Trophoblast cell (in vitro differentiated cells and primary cell): Measurements from ENCODE around the gene UBA6.
A peak's percentile ranks its signal among the peaks of the same experiment; 100 is the strongest.

Source experiments
- DNase-seq, 2 donors: peaks; one replicate each; pipeline ENCODE4 v3.0.0-alpha.2; 2016
- H2AFZ ChIP-seq: 2 replicates; pipeline ENCODE4 v1.6.1; 2013; ENCODE audit warnings: low read length, moderate library complexity, mild to moderate bottlenecking; ENCODE audit not compliant: insufficient read depth, poor library complexity
- H2AK5ac ChIP-seq: 2 replicates; pipeline ENCODE4 v1.6.1; 2013; ENCODE audit warnings: mild to moderate bottlenecking, low read length
- H2BK120ac ChIP-seq: 2 replicates; pipeline ENCODE4 v1.6.1; 2013; ENCODE audit warnings: low read length, mild to moderate bottlenecking, moderate library complexity; ENCODE audit not compliant: insufficient read depth, poor library complexity
- H2BK12ac ChIP-seq: 2 replicates; pipeline ENCODE4 v1.6.1; 2013; ENCODE audit warnings: mild to moderate bottlenecking, low read length, moderate library complexity
- H2BK5ac ChIP-seq: 2 replicates; pipeline ENCODE4 v1.6.1; 2013; ENCODE audit warnings: low read length, low read depth, moderate library complexity, mild to moderate bottlenecking; ENCODE audit not compliant: poor library complexity
- H3K14ac ChIP-seq: 2 replicates; pipeline ENCODE4 v1.6.1; 2013; ENCODE audit warnings: mild to moderate bottlenecking, low read length
- H3K18ac ChIP-seq: 2 replicates; pipeline ENCODE4 v1.6.1; 2013; ENCODE audit warnings: mild to moderate bottlenecking, low read length
- H3K23ac ChIP-seq: 2 replicates; pipeline ENCODE4 v1.6.1; 2013; ENCODE audit warnings: low read length
- H3K27ac ChIP-seq: 2 replicates; pipeline ENCODE4 v1.5.1; 2013; ENCODE audit warnings: low read depth, mild to moderate bottlenecking, inconsistent platforms, low read length, moderate library complexity
- H3K27me3 ChIP-seq: 2 replicates; pipeline ENCODE4 v1.6.1; 2013; ENCODE audit warnings: inconsistent platforms, mild to moderate bottlenecking, low read length, moderate library complexity; ENCODE audit not compliant: insufficient read depth
- H3K36me3 ChIP-seq, 2 experiments: 1 replicate in 1 of 2; 2 replicates in 1 of 2; pipeline ENCODE4 v1.6.1; 2013; ENCODE audit warnings: low read length in 2 of 2, mild to moderate bottlenecking in 2 of 2, moderate library complexity in 1 of 2; ENCODE audit not compliant: insufficient read depth in 2 of 2, control insufficient read depth in 1 of 2
- H3K4ac ChIP-seq: 2 replicates; pipeline ENCODE4 v1.6.1; 2013; ENCODE audit warnings: low read depth, mild to moderate bottlenecking, low read length, moderate library complexity
- H3K4me1 ChIP-seq, 2 experiments: 1 replicate in 1 of 2; 2 replicates in 1 of 2; pipeline ENCODE4 v1.6.1; 2013; ENCODE audit warnings: low read length in 2 of 2, mild to moderate bottlenecking in 2 of 2, moderate library complexity in 1 of 2; ENCODE audit not compliant: insufficient read depth in 2 of 2, control insufficient read depth in 1 of 2
- H3K4me2 ChIP-seq: 2 replicates; pipeline ENCODE4 v1.6.1; 2013; ENCODE audit warnings: inconsistent platforms, mild to moderate bottlenecking, low read length, moderate library complexity
- H3K4me3 ChIP-seq: 2 replicates; pipeline ENCODE4 v1.5.1; 2013; ENCODE audit warnings: mild to moderate bottlenecking, low read depth, low read length, inconsistent platforms
- H3K79me1 ChIP-seq: one replicate; pipeline ENCODE4 v1.6.1; 2013; ENCODE audit warnings: low read length
- H3K79me2 ChIP-seq: 2 replicates; pipeline ENCODE4 v1.6.1; 2013; ENCODE audit warnings: low read length, mild to moderate bottlenecking; ENCODE audit not compliant: control insufficient read depth, insufficient read depth, poor library complexity
- H3K9ac ChIP-seq: 2 replicates; pipeline ENCODE4 v1.6.1; 2013; ENCODE audit warnings: mild to moderate bottlenecking, low read length
- H3K9me3 ChIP-seq: 2 replicates; pipeline ENCODE4 v1.6.1; 2013; ENCODE audit warnings: low read depth, mild to moderate bottlenecking, control low read depth, inconsistent platforms, low read length; ENCODE audit not compliant: insufficient read depth
- H4K12ac ChIP-seq: 2 replicates; pipeline ENCODE4 v1.6.1; 2013; ENCODE audit warnings: low read depth, mild to moderate bottlenecking, low read length, moderate library complexity
- H4K8ac ChIP-seq: 2 replicates; pipeline ENCODE4 v1.6.1; 2013; ENCODE audit warnings: low read depth, mild to moderate bottlenecking, low read length, moderate library complexity
- H4K91ac ChIP-seq: one replicate; pipeline ENCODE4 v1.6.1; 2013; ENCODE audit warnings: low read depth, mild to moderate bottlenecking, low read length, moderate library complexity
- WGBS: extraction: QIAGEN DNeasy Blood & Tissue Kit; methylation state at CpG from one replicate; pipeline ENCODE4 v1.1.7; 2013; ENCODE audit warnings: missing lambda C conversion rate; ENCODE audit not compliant: insufficient read length, insufficient coverage; ENCODE audit errors: extremely low coverage; 5-methylcytosine and 5-hydroxymethylcytosine counted together

The UBA6 gene

GRCh38 chr4:67700116-67700737, 728 bp downstream of the UBA6 start:
- H3K79me1 ChIP-seq = peaks cover 5% of the 10 kb centered on the region
- H3K9ac ChIP-seq = peak overlapping the region; percentile 93
- H3K18ac ChIP-seq = peak overlapping the region; percentile 98
- no CpG with 5 or more reads among the region's 11 CpGs for WGBS
- H3K36me3 ChIP-seq = peaks cover 0 to 3% of the 10 kb centered on the region in 2 experiments
- peak overlapping the region; percentile 98 for H2BK5ac ChIP-seq
- peak overlapping the region; percentile 89 for H2BK12ac ChIP-seq
- H3K27ac ChIP-seq = peak overlapping the region; percentile 90
- H2AFZ ChIP-seq = peak overlapping the region; percentile 100
- peak overlapping the region; percentile 99 for H3K14ac ChIP-seq
- no peak overlapping the region for H3K23ac ChIP-seq
- H3K4me3 ChIP-seq = peak overlapping the region; percentile 90
- DNase-seq = peak; percentile 9 to 48
- H2BK120ac ChIP-seq = peak overlapping the region; percentile 96
- no peaks in the 10 kb centered on the region for H3K9me3 ChIP-seq
- H3K4ac ChIP-seq = peak overlapping the region; percentile 97
- peak overlapping the region; percentile 54 for H2AK5ac ChIP-seq
- peaks cover 2 to 3% of the 10 kb centered on the region in 2 experiments for H3K4me1 ChIP-seq
- H3K27me3 ChIP-seq = no peaks in the 10 kb centered on the region
- H4K12ac ChIP-seq = peak overlapping the region; percentile 98
- peaks cover 7% of the 10 kb centered on the region for H3K79me2 ChIP-seq
- H4K91ac ChIP-seq = peak overlapping the region; percentile 95
- H3K4me2 ChIP-seq = peak overlapping the region; percentile 61
- H4K8ac ChIP-seq = peak overlapping the region; percentile 98

GRCh38 chr4:67699603-67700002, 1.4 kb downstream of the UBA6 start:
- no peak overlapping the region for H3K27ac ChIP-seq
- H3K9me3 ChIP-seq = no peaks in the 10 kb centered on the region
- H3K4me1 ChIP-seq = peaks cover 2 to 3% of the 10 kb centered on the region in 2 experiments
- no peak overlapping the region for H3K9ac ChIP-seq
- no peak overlapping the region for H3K4me3 ChIP-seq
- no peak overlapping the region for H2AFZ ChIP-seq
- H2BK120ac ChIP-seq = no peak overlapping the region
- no peak overlapping the region for H2BK5ac ChIP-seq
- peak overlapping the region; percentile 81 for H3K4ac ChIP-seq
- H2BK12ac ChIP-seq = no peak overlapping the region
- no peak for DNase-seq
- H2AK5ac ChIP-seq = no peak overlapping the region
- H3K79me2 ChIP-seq = peaks cover 7% of the 10 kb centered on the region
- H4K91ac ChIP-seq = no peak overlapping the region
- no peak overlapping the region for H3K23ac ChIP-seq
- peak overlapping the region; percentile 61 for H3K4me2 ChIP-seq
- H3K79me1 ChIP-seq = peaks cover 5% of the 10 kb centered on the region
- H3K27me3 ChIP-seq = no peaks in the 10 kb centered on the region
- no peak overlapping the region for H4K8ac ChIP-seq
- H4K12ac ChIP-seq = no peak overlapping the region
- H3K18ac ChIP-seq = no peak overlapping the region
- no peak overlapping the region for H3K14ac ChIP-seq
- peaks cover 0 to 3% of the 10 kb centered on the region in 2 experiments for H3K36me3 ChIP-seq
- no CpG with 5 or more reads among the region's 18 CpGs for WGBS

DNA sequence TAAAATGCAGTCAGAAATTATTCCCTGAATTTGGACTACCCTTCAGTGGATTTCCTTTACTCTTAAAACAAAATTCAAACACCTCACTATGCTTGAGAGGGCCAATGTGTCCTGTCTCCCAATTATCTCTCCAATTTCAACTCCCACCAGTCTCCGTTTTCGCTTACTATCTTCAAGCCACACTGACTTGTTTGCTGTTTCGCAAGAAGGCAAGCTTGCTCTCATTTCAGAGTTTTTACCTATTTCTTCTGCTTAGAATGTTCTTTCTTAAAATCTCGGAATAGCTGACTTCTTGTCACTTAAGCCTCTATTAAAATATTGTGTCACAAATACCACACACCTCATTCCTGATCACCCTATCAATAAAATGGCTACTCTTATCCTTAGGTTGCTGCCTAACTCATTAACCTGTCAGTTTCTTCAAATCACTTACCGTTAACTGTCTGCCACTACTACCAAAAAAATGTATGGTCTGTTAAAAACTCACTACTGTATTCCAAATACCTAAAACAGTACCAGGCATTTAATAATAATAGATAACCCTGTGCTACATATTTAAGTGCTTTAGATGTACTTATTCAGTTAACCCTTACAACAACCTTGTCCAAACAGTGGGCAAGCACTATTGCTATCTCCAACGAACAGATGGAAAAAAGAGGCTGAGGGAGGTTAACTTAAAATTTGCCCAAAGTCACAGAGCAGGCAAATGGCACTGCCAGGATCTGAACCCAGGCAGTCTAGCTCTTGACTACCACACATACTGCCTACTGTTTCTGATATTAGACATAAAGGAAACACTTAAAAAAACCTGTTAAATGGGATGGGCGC, 2.9 kb downstream of the UBA6 start:
- no peak overlapping the region for H2BK5ac ChIP-seq
- no CpG with 5 or more reads among the region's 7 CpGs for WGBS
- peaks cover 2 to 3% of the 10 kb centered on the region in 2 experiments for H3K4me1 ChIP-seq
- H4K12ac ChIP-seq = no peak overlapping the region
- no peak overlapping the region for H2BK120ac ChIP-seq
- no peak overlapping the region for H3K23ac ChIP-seq
- H2AFZ ChIP-seq = no peak overlapping the region
- peaks cover 7% of the 10 kb centered on the region for H3K79me2 ChIP-seq
- peaks cover 0 to 3% of the 10 kb centered on the region in 2 experiments for H3K36me3 ChIP-seq
- H4K91ac ChIP-seq = no peak overlapping the region
- peaks cover 5% of the 10 kb centered on the region for H3K79me1 ChIP-seq
- H2BK12ac ChIP-seq = no peak overlapping the region
- no peak overlapping the region for H4K8ac ChIP-seq
- H3K9ac ChIP-seq = no peak overlapping the region
- H3K9me3 ChIP-seq = no peaks in the 10 kb centered on the region
- no peak overlapping the region for H3K14ac ChIP-seq
- H3K18ac ChIP-seq = peak overlapping the region; percentile 37
- no peak overlapping the region for H3K27ac ChIP-seq
- DNase-seq = no peak
- no peak overlapping the region for H3K4me2 ChIP-seq
- no peaks in the 10 kb centered on the region for H3K27me3 ChIP-seq
- no peak overlapping the region for H2AK5ac ChIP-seq
- no peak overlapping the region for H3K4me3 ChIP-seq
- H3K4ac ChIP-seq = peak overlapping the region; percentile 93

DNA sequence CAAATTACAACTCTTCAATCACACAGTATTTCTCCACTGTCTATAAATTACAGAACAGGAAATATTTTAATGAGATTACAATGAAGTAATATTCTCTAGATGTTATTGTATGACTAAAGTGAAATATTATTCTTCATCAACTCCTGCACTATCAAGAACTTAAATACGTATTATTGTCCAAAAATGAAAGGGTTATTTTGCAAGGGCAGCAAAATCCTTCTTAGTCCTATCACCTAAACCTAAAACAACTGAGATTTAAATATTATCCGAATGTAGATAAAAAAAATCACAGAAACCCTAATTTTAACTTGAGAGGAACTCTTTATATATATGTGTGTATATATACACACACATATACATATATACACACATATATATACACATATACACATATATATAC, 4.9 kb downstream of the UBA6 start:
- peaks cover 7% of the 10 kb centered on the region for H3K79me2 ChIP-seq
- H3K27ac ChIP-seq = no peak overlapping the region
- no CpG with 5 or more reads among the region's 2 CpGs for WGBS
- no peak overlapping the region for H3K4ac ChIP-seq
- no peak overlapping the region for H4K91ac ChIP-seq
- no peak overlapping the region for H3K18ac ChIP-seq
- H3K23ac ChIP-seq = no peak overlapping the region
- H2AK5ac ChIP-seq = no peak overlapping the region
- H3K4me1 ChIP-seq = peaks cover 2 to 3% of the 10 kb centered on the region in 2 experiments
- no peak overlapping the region for H3K9ac ChIP-seq
- H3K4me2 ChIP-seq = no peak overlapping the region
- H2BK5ac ChIP-seq = no peak overlapping the region
- H3K36me3 ChIP-seq = peaks cover 0 to 3% of the 10 kb centered on the region in 2 experiments
- no peak overlapping the region for H2AFZ ChIP-seq
- H4K12ac ChIP-seq = no peak overlapping the region
- no peaks in the 10 kb centered on the region for H3K27me3 ChIP-seq
- no peaks in the 10 kb centered on the region for H3K9me3 ChIP-seq
- no peak overlapping the region for H3K14ac ChIP-seq
- no peak overlapping the region for H2BK12ac ChIP-seq
- peaks cover 5% of the 10 kb centered on the region for H3K79me1 ChIP-seq
- no peak for DNase-seq
- H2BK120ac ChIP-seq = no peak overlapping the region
- no peak overlapping the region for H4K8ac ChIP-seq
- H3K4me3 ChIP-seq = no peak overlapping the region
